Endothelial cell of umbilical vein (primary cell): ENCODE results near the gene NUSAP1. TPM values are rescaled to one million over a fixed set of nuclear protein-coding genes. Genes with fewer than 3 reads are reported as not detected.

Experiments
- BruUV-seq: library from RNA; stranded (reverse); fragments of 400-500 nt; replicated peaks from 2 replicates; lab custom pipeline; 2021; lab: Mats Ljungman, UMichigan
- CTCF ChIA-PET: fragments of 300-600, 350-600 bp; sonication (Branson Sonifier 250); formaldehyde crosslinking; loops from one replicate; lab custom pipeline; 2021; ENCODE audit warnings: antibody characterized with exemption, inconsistent platforms; lab: Charles Lee
- POLR2A ChIA-PET: fragments of 300-600, 350-600 bp; sonication (Branson Sonifier 250); formaldehyde crosslinking; loops from one replicate; lab custom pipeline; 2021; ENCODE audit warnings: antibody characterized with exemption, inconsistent platforms; lab: Charles Lee
- DNase-seq: peaks from one replicate; pipeline ENCODE4 v3.0.0-alpha.2; 2011; ENCODE audit warnings: low read depth, low spot score
- FAIRE-seq: peaks from 2 replicates; lab custom pipeline; 2011; peaks lifted over from hg19 to GRCh38; lab: Jason Lieb, UNC
- H2AFZ ChIP-seq: 2 replicates; pipeline ENCODE4 v1.6.0; 2012; ENCODE audit warnings: low read depth, low read length, control low read depth, inconsistent platforms
- H3K27ac ChIP-seq: 2 replicates; pipeline ENCODE4 v1.5.1; 2011; ENCODE audit warnings: low read depth, mild to moderate bottlenecking, control low read depth, low read length, moderate library complexity; ENCODE audit not compliant: insufficient read depth
- H3K27me3 ChIP-seq, 2 experiments: 2 replicates each; pipeline versions ENCODE4 v1.6.0 to v1.6.1; 2011; ENCODE audit warnings: low read length in 2 of 2, mixed read lengths in 1 of 2; ENCODE audit not compliant: control insufficient read depth in 2 of 2, insufficient read depth in 2 of 2
- H3K36me3 ChIP-seq, 2 experiments: 2 replicates in 1 of 2; 3 replicates in 1 of 2; pipeline ENCODE4 v1.5.1; 2011; ENCODE audit warnings: low read length in 2 of 2, mild to moderate bottlenecking in 1 of 2, moderate library complexity in 1 of 2; ENCODE audit not compliant: control insufficient read depth in 2 of 2, insufficient read depth in 2 of 2; ENCODE audit errors: extremely low read depth in 1 of 2
- H3K4me1 ChIP-seq: 3 replicates; pipeline ENCODE4 v1.5.1; 2011; ENCODE audit warnings: mild to moderate bottlenecking, low read length; ENCODE audit not compliant: control insufficient read depth, insufficient read depth; ENCODE audit errors: extremely low read depth
- H3K4me2 ChIP-seq: 2 replicates; pipeline ENCODE4 v1.6.1; 2011; ENCODE audit warnings: low read length, control low read depth, mixed read lengths; ENCODE audit not compliant: insufficient read depth
- H3K4me3 ChIP-seq, 3 experiments: fragments of 200-600 bp in 1 of 3; sonication (generic), shearing (Covaris generic) in 1 of 3; replicated peaks in 1 of 3; 2 replicates each; pipeline ENCODE4 v1.5.1; 2011 to 2016; ENCODE audit warnings: control low read depth in 3 of 3, low read length in 3 of 3, mild to moderate bottlenecking in 2 of 3, inconsistent platforms in 1 of 3, low read depth in 1 of 3, moderate library complexity in 1 of 3; ENCODE audit not compliant: insufficient read depth in 1 of 3
- H3K79me2 ChIP-seq: 2 replicates; pipeline ENCODE4 v1.6.0; 2012; ENCODE audit warnings: low read length, inconsistent platforms; ENCODE audit not compliant: control insufficient read depth, insufficient read depth
- H3K9ac ChIP-seq: replicated peaks from 2 replicates; pipeline ENCODE3; 2011; ENCODE audit warnings: low read length, control low read depth; ENCODE audit not compliant: insufficient read depth; ENCODE audit errors: extremely low read depth
- H3K9me1 ChIP-seq: replicated peaks from 3 replicates; pipeline ENCODE4 v1.6.0; 2011; ENCODE audit warnings: mild to moderate bottlenecking, low read length; ENCODE audit not compliant: control insufficient read depth, insufficient read depth; ENCODE audit errors: extremely low read depth
- H3K9me3 ChIP-seq: replicated peaks from 2 replicates; pipeline ENCODE4 v1.5.1; 2012; ENCODE audit warnings: low read length, inconsistent platforms; ENCODE audit not compliant: control insufficient read depth, insufficient read depth
- H4K20me1 ChIP-seq: replicated peaks from 2 replicates; pipeline ENCODE3; 2011; ENCODE audit warnings: mild to moderate bottlenecking, low read length; ENCODE audit not compliant: control insufficient read depth, insufficient read depth; ENCODE audit errors: extremely low read depth
- EZH2 ChIP-seq: IDR thresholded peaks from 2 replicates; pipeline ENCODE4 v1.6.1; 2012; ENCODE audit warnings: borderline replicate concordance, low read depth, mild to moderate bottlenecking, moderate library complexity, low read length, inconsistent platforms; ENCODE audit not compliant: severe bottlenecking
- FOS ChIP-seq: IDR thresholded peaks from 2 replicates; pipeline ENCODE4 v1.6.1; 2011; ENCODE audit warnings: mild to moderate bottlenecking, low read length, moderate library complexity, borderline replicate concordance; ENCODE audit not compliant: insufficient read depth
- GATA2 ChIP-seq: IDR thresholded peaks from 2 replicates; pipeline ENCODE4 v1.7.0; 2011; ENCODE audit warnings: low read depth, mild to moderate bottlenecking, moderate library complexity, mixed read lengths, low read length; ENCODE audit not compliant: insufficient read length, insufficient read depth
- JUN ChIP-seq: IDR thresholded peaks from 2 replicates; pipeline ENCODE4 v1.6.1; 2011; ENCODE audit warnings: borderline replicate concordance, low read depth; ENCODE audit not compliant: insufficient read length, insufficient read depth
- MYC ChIP-seq: IDR thresholded peaks from one replicate; pipeline ENCODE4 v1.6.1; 2011; ENCODE audit warnings: mild to moderate bottlenecking, low read depth, low read length
- POLR2A ChIP-seq: IDR thresholded peaks from 2 replicates; pipeline ENCODE4 v1.6.1; 2012; ENCODE audit warnings: low read depth, mild to moderate bottlenecking, control low read depth, low read length
- POLR2AphosphoS5 ChIP-seq: IDR thresholded peaks from 2 replicates; pipeline ENCODE4 v1.6.1; 2012; ENCODE audit warnings: low read depth, mild to moderate bottlenecking, control low read depth, low read length, moderate library complexity; ENCODE audit not compliant: insufficient read depth
- dilution Hi-C: fragments of 300-500 bp; cut with MboI; formaldehyde crosslinking; loops from one replicate; pipeline ENCODE4 v1.15.0; 2019; ENCODE audit warnings: low sequenced_read_pairs; ENCODE audit not compliant: extremely low pct_ligation_motif_present
- intact Hi-C: fragments of 100-400 bp; cut with micrococcal nuclease; formaldehyde crosslinking; loops from one replicate; pipeline ENCODE4 v1.10.0; 2022
- polyA plus RNA-seq, 4 experiments: library from polyadenylated mRNA; depleted of rRNA in 3 of 4; stranded (reverse) in 3 of 4; unstranded in 1 of 4; fragments of >200 nt; gene quantifications; 2 replicates each; pipeline versions ENCODE4 v1.2.1 to v1.2.3, GENCODE V29; 2011 to 2012; ENCODE audit warnings: missing spikeins in 1 of 4
- total RNA-seq: library from RNA; stranded (reverse); gene quantifications from 2 replicates; pipeline ENCODE4 v1.2.3, GENCODE V29; 2021
- TF ChIP-seq, protein P1 (sequence below): IDR thresholded peaks from 2 replicates; pipeline ENCODE4 v1.6.1; 2011; ENCODE audit not compliant: insufficient read depth, insufficient read length
- TF ChIP-seq, protein P2 (sequence below), 2 donors: IDR thresholded peaks; 1 replicate in 1 of 2; 2 replicates in 1 of 2; pipeline ENCODE4 v1.5.1; 2011; ENCODE audit warnings: low read length in 2 of 2, mild to moderate bottlenecking in 2 of 2, moderate library complexity in 2 of 2, control low read depth in 1 of 2, inconsistent platforms in 1 of 2, low read depth in 1 of 2; ENCODE audit not compliant: insufficient read depth in 1 of 2; ENCODE audit errors: extremely low read depth in 1 of 2

The NUSAP1 gene
- total and polyA plus RNA-seq, 2 donors (not counting 3 experiments of a cell fraction or from before 2014, with no cell fraction given) = 43.0 to 109 TPM

DNA sequence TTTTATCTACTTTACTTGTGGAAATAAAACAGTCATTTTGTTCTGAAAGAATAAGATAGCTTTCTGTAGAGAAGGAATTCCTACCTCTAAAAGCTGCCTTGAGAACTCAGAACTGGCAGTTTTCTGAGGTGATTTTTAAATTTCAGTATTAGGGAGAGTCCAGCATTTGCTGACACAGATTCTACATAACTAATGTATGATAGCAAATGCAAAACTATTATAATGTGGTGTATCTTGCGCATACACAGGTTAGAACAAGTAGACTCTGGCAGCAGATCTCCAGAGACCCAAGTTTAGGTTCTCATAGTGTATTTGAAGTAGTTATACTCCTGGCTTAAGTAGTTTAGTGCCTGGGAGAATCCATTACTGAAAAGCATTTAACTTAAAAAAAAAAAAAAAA is 31.1 kb upstream of the NUSAP1 start:
- FAIRE-seq (no peak), DNase-seq (no peak)
- Histone ChIP-seq H3K27me3 (no peaks in the 10 kb centered on the region), H3K9ac (no peak overlapping the region), H2AFZ (no peak overlapping the region), H3K27ac (no peak overlapping the region), H3K4me2 (no peak overlapping the region), H3K36me3 (no peaks in the 10 kb centered on the region), H3K4me3 (no peak overlapping the region), H3K4me1 (no peaks in the 10 kb centered on the region), H3K9me1 (no peaks in the 10 kb centered on the region), H3K9me3 (no peaks in the 10 kb centered on the region), H3K79me2 (no peaks in the 10 kb centered on the region), H4K20me1 (no peaks in the 10 kb centered on the region)
- BruUV-seq = no TSS peak
- intact Hi-C loops = no loop called here
- ChIA-PET CTCF (interaction anchor here (1.1 kb wide), 1 partner anchor 9 kb away, joined by 7 read pairs; no protein-coding TSS in a partner anchor), POLR2A (no interaction called here)
- TF ChIP-seq, protein P1, sequence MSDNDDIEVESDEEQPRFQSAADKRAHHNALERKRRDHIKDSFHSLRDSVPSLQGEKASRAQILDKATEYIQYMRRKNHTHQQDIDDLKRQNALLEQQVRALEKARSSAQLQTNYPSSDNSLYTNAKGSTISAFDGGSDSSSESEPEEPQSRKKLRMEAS = no peak
- TF ChIP-seq JUN (no peak), POLR2AphosphoS5 (no peak)
- dilution Hi-C loops = no loop called here

DNA sequence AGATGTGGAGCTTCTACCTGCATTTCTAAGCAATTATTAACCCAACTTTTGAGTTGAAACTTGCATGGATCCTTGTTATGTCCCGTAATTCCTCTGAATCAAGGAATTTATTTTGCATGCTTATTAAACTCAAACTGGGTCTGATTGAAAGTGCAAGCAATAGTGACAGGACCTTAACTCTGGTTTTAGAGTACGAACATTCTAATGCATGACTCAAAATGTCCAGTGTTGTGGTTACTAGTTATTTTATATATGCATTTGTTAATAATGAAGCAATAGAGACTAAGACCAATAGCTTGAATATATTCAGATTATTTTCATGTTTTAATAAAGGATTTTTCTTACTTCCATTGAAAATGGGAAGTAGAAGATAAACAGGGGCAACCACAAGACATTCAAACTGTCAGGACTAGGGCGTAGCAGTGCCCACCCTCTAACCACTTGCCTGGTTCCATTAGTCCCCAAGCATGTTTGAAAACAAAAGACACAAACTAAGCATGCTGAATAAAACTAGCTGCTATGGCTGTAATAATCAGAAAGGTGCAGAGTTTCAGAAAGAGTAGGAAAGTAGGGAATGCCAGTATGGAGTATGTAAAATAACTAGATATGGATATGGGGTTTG is 28.4 kb upstream of the NUSAP1 start:
- Histone ChIP-seq H3K9ac (no peak overlapping the region), H3K9me1 (no peaks in the 10 kb centered on the region), H3K4me1 (no peaks in the 10 kb centered on the region), H3K79me2 (no peaks in the 10 kb centered on the region), H3K4me3 (no peak overlapping the region), H2AFZ (no peak overlapping the region), H3K36me3 (no peaks in the 10 kb centered on the region), H3K27me3 (no peaks in the 10 kb centered on the region), H3K27ac (no peak overlapping the region), H4K20me1 (no peaks in the 10 kb centered on the region), H3K4me2 (no peak overlapping the region), H3K9me3 (no peaks in the 10 kb centered on the region)
- POLR2A ChIA-PET = no interaction called here
- DNase-seq (no peak), FAIRE-seq (no peak)
- no peak for TF ChIP-seq POLR2A
- no peak for TF ChIP-seq JUN
- TF ChIP-seq, protein P2, sequence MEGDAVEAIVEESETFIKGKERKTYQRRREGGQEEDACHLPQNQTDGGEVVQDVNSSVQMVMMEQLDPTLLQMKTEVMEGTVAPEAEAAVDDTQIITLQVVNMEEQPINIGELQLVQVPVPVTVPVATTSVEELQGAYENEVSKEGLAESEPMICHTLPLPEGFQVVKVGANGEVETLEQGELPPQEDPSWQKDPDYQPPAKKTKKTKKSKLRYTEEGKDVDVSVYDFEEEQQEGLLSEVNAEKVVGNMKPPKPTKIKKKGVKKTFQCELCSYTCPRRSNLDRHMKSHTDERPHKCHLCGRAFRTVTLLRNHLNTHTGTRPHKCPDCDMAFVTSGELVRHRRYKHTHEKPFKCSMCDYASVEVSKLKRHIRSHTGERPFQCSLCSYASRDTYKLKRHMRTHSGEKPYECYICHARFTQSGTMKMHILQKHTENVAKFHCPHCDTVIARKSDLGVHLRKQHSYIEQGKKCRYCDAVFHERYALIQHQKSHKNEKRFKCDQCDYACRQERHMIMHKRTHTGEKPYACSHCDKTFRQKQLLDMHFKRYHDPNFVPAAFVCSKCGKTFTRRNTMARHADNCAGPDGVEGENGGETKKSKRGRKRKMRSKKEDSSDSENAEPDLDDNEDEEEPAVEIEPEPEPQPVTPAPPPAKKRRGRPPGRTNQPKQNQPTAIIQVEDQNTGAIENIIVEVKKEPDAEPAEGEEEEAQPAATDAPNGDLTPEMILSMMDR (IDR thresholded peaks at IDR 0.05; ENCODE audit: extremely low read depth in 1 of 2, insufficient read depth in 1 of 2, low read depth in 1 of 2, low read length in 2 of 2) = no peak
- TF ChIP-seq MYC = no peak
- TF ChIP-seq EZH2 = no peak
- TF ChIP-seq POLR2AphosphoS5 = no peak
- TF ChIP-seq FOS = no peak
- TF ChIP-seq GATA2 = no peak
- TF ChIP-seq, protein P1 = no peak
- dilution Hi-C loops = no loop called here
- intact Hi-C loops = no loop called here
- CTCF ChIA-PET = interaction anchor here (0.6 to 1.5 kb wide), 2 partner anchors 14 to 715 kb away, joined by 3 read pairs; no protein-coding TSS in a partner anchor
- BruUV-seq = no TSS peak
